Nephron progenitor cell (in vitro differentiated cells): Measurements from ENCODE around the gene ZCCHC12.
A peak's percentile ranks its signal among the peaks of the same experiment; 100 is the strongest.
"Not testable (repeated sequence)": the region's sequence is repeated elsewhere in the genome, so short reads cannot be mapped to it uniquely, and the experiment has no call there.

Source experiments
- DNase-seq: peaks from one replicate; pipeline ENCODE4 v3.0.0; 2021
- H3K27ac Mint-ChIP-seq: 2 replicates; pipeline ENCODE4 v1.8.0; 2021; ENCODE audit warnings: mild to moderate bottlenecking, moderate library complexity, mixed read lengths
- H3K27me3 Mint-ChIP-seq: 2 replicates; pipeline ENCODE4 v1.8.0; 2021; ENCODE audit warnings: mild to moderate bottlenecking, low read depth, mixed read lengths; ENCODE audit not compliant: poor library complexity
- H3K36me3 Mint-ChIP-seq: 2 replicates; pipeline ENCODE4 v1.8.0; 2021; ENCODE audit warnings: low read depth, mixed read lengths
- H3K4me1 Mint-ChIP-seq: 2 replicates; pipeline ENCODE4 v1.8.0; 2021; ENCODE audit warnings: mixed read lengths
- H3K4me3 Mint-ChIP-seq: 2 replicates; pipeline ENCODE4 v1.8.0; 2021; ENCODE audit warnings: mild to moderate bottlenecking, moderate library complexity, mixed read lengths
- H3K9me3 Mint-ChIP-seq: 2 replicates; pipeline ENCODE4 v1.8.0; 2021; ENCODE audit warnings: mild to moderate bottlenecking, moderate library complexity, mixed read lengths
- TF ChIP-seq, protein P1 (sequence below): fragments of 200-600 bp; sonication (generic); IDR thresholded peaks from 2 replicates; pipeline ENCODE4 v1.5.0; 2021; ENCODE audit warnings: antibody characterized with exemption

ZCCHC12 gene

DNA sequence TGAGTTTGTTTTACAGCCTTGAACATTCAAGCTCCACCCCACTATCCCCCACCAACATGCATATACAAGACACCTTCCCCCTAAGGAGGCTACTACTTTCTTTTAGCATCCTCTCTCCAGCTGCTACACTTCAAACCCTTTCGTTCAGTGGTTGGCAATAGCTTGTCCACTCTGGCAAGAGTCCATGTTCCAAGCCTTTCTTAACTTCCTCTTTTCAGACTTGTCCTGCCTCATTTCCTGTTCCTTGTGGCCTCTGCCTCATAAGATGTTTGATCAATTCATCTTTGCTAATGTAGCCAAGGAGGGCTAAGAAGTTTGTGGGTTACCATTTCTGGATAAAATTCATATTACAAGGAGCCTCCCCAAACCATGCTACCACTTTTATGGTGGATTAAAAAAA is 20.8 kb upstream of the ZCCHC12 start:
- peaks cover 6% of the 10 kb centered on the region for H3K27me3 Mint-ChIP-seq
- H3K27ac Mint-ChIP-seq = no peak overlapping the region
- H3K9me3 Mint-ChIP-seq = peaks cover 69% of the 10 kb centered on the region
- peaks cover 19% of the 10 kb centered on the region for H3K36me3 Mint-ChIP-seq
- H3K4me3 Mint-ChIP-seq = no peak overlapping the region
- TF ChIP-seq, protein P1, sequence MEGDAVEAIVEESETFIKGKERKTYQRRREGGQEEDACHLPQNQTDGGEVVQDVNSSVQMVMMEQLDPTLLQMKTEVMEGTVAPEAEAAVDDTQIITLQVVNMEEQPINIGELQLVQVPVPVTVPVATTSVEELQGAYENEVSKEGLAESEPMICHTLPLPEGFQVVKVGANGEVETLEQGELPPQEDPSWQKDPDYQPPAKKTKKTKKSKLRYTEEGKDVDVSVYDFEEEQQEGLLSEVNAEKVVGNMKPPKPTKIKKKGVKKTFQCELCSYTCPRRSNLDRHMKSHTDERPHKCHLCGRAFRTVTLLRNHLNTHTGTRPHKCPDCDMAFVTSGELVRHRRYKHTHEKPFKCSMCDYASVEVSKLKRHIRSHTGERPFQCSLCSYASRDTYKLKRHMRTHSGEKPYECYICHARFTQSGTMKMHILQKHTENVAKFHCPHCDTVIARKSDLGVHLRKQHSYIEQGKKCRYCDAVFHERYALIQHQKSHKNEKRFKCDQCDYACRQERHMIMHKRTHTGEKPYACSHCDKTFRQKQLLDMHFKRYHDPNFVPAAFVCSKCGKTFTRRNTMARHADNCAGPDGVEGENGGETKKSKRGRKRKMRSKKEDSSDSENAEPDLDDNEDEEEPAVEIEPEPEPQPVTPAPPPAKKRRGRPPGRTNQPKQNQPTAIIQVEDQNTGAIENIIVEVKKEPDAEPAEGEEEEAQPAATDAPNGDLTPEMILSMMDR = no peak
- no peak for DNase-seq
- H3K4me1 Mint-ChIP-seq = no peaks in the 10 kb centered on the region

GRCh38 chrX:118807151-118808017 is 16.2 kb upstream of the ZCCHC12 start:
- DNase-seq = peak; percentile 42
- Mint-ChIP-seq H3K9me3 (peaks cover 71% of the 10 kb centered on the region), H3K4me3 (no peak overlapping the region), H3K27me3 (no peaks in the 10 kb centered on the region), H3K4me1 (no peaks in the 10 kb centered on the region), H3K27ac (no peak overlapping the region), H3K36me3 (peaks cover 7% of the 10 kb centered on the region)
- TF ChIP-seq, protein P1 = peak; percentile 63

DNA sequence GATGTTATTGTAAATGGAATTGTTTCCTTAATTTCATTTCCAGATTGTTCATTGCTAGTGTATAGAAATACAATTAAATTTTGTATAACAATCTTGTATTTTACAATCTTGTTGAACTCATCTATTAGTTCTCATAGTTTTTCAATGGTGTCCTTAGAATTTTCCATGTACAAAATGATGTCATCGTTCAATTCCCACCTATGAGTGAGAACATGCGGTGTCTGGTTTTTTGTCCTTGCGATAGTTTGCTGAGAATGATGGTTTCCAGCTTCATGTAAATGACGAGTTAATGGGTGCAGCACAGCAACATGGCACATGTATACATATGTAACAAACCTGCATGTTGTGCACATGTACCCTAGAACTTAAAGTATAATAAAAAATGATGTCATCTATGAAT is 6.4 kb upstream of the ZCCHC12 start:
- H3K36me3 Mint-ChIP-seq, H3K4me1 Mint-ChIP-seq, H3K27ac Mint-ChIP-seq, H3K27me3 Mint-ChIP-seq, DNase-seq, H3K4me3 Mint-ChIP-seq: not testable (repeated sequence)
- peaks cover 42% of the 10 kb centered on the region for H3K9me3 Mint-ChIP-seq

GRCh38 chrX:118824173-118824730 is 628 bp downstream of the ZCCHC12 start:
- no peaks in the 10 kb centered on the region for H3K36me3 Mint-ChIP-seq
- TF ChIP-seq, protein P1 = no peak
- H3K27ac Mint-ChIP-seq = no peak overlapping the region
- peaks cover 28% of the 10 kb centered on the region for H3K4me1 Mint-ChIP-seq
- peaks cover 71% of the 10 kb centered on the region for H3K27me3 Mint-ChIP-seq
- peak; percentile 48 for DNase-seq
- H3K9me3 Mint-ChIP-seq = peaks cover 68% of the 10 kb centered on the region
- H3K4me3 Mint-ChIP-seq = peak overlapping the region; percentile 85

DNA sequence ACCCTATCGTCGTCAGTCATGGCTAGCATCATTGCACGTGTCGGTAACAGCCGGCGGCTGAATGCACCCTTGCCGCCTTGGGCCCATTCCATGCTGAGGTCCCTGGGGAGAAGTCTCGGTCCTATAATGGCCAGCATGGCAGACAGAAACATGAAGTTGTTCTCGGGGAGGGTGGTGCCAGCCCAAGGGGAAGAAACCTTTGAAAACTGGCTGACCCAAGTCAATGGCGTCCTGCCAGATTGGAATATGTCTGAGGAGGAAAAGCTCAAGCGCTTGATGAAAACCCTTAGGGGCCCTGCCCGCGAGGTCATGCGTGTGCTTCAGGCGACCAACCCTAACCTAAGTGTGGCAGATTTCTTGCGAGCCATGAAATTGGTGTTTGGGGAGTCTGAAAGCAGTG is 1.6 kb downstream of the ZCCHC12 start:
- H3K36me3 Mint-ChIP-seq = no peaks in the 10 kb centered on the region
- H3K27ac Mint-ChIP-seq = no peak overlapping the region
- DNase-seq = no peak
- peaks cover 77% of the 10 kb centered on the region for H3K27me3 Mint-ChIP-seq
- TF ChIP-seq, protein P1 = no peak
- H3K9me3 Mint-ChIP-seq = peaks cover 71% of the 10 kb centered on the region
- peaks cover 28% of the 10 kb centered on the region for H3K4me1 Mint-ChIP-seq
- H3K4me3 Mint-ChIP-seq = peak overlapping the region; percentile 85

GRCh38 chrX:118839334-118839958 is 15.8 kb downstream of the ZCCHC12 start:
- H3K36me3 Mint-ChIP-seq = no peaks in the 10 kb centered on the region
- H3K27me3 Mint-ChIP-seq = peaks cover 8% of the 10 kb centered on the region
- peaks cover 43% of the 10 kb centered on the region for H3K9me3 Mint-ChIP-seq
- no peak overlapping the region for H3K27ac Mint-ChIP-seq
- TF ChIP-seq, protein P1 = peak; percentile 60
- H3K4me1 Mint-ChIP-seq = no peaks in the 10 kb centered on the region
- DNase-seq = peak; percentile 84
- peak overlapping the region; percentile 67 for H3K4me3 Mint-ChIP-seq
